NCI-H526 treated with DMSO at 0.1 percent for 48 hours (cell line): ENCODE results near the gene MYO9A.
A peak's percentile ranks its signal among the peaks of the same experiment; 100 is the strongest.

Experiments
- DNase-seq: peaks from one replicate; lab custom pipeline; 2025; lab: John Stamatoyannopoulos, UW

Gene MYO9A

GRCh38 chr15:71957026-71957425, 160.9 kb downstream of the MYO9A start:
- no peak for DNase-seq

GRCh38 chr15:71951134-71951533, 166.8 kb downstream of the MYO9A start:
- no peak for DNase-seq

GRCh38 chr15:71945012-71945411, 172.9 kb downstream of the MYO9A start:
- no peak for DNase-seq

DNA sequence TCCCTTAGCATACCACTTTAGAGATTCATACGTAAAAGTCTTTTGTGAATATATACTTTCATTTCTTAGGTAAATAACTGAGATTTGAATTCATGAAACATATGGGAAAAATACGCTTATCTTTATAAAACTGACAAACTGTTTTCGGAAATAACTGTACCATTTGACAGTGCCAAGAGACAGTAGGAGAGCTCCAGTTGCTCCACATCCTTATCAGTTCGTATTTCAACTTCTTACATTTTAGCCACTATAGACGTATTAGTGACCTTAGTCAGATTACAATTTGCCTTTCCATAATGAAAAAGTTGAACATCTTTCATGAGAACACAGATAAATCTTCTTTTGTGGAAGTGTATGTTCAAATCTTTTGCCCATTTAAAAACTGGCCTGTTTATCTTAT, 174.1 kb downstream of the MYO9A start:
- no peak for DNase-seq

- DNase-seq = peak; percentile 73
Measured at GRCh38 chr15:71939981-71940588, 177.9 kb downstream of the MYO9A start.

DNA sequence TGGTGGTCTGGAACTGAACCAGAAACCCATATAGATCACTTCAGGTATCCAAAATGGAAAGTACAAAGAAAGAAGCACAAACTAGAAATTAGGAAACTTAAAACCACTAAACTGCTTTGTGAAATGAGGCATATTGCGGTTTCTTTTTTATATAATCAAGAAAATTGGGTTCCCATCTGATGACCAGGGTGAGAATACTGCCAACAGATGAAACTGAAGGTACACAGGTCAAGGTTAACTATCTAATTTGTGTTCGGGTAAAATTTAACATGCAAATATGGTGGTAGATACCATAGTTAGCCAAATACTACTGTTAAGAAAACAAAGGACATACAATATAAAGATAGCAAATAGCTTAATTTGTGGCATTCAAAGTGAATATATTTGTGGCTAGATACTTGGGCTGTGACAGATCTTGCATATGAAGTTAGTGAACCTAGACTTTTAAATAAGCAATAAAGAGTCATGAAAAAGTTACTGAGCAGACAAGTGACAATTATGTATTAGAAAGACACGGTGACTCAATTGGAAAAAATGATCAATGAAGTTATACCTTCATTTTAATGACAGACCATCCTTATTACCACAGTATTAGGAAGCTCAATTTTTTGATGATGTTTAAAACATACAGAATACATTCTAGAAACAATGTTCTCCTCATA, 180.2 kb downstream of the MYO9A start:
- peak; percentile 87 for DNase-seq

- no peak for DNase-seq
Measured at GRCh38 chr15:71934446-71934845, 183.5 kb downstream of the MYO9A start.

DNA sequence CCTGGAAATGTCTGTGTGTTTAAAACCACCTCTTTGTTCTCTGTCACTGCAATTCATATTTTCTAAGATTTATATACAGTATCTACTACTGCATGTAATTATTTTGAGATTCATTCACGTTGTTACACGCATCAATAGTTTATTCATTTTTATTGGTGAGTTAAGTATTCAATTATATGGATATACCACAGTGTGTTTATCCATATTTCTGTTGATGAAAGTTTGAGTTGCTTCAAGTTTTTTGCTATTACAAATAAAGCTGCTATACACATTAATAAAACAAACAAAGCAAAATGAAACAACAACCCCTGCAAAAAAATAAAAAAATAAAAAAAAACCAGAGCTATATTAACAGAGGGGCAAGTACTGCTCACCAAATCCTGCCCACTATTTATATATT, 185.3 kb downstream of the MYO9A start:
- DNase-seq = no peak

DNA sequence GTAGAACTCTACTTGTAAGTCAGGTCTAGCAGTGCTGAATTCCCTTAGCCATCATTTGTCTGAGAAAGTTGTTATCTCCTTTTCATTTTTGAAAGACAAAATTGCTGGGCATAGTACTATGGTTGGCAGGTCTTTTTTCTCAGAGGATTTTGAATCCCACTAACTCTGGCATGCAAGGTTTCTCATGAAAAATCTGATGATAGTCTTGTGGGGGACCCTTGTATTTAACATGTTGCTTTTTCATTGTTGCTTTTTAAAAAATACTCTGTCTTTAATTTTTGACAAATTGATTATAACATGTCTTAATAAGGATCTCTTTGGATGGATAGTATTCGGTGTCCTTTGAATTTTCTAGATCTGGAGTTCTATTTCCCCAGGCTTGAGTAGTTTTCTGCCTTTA, 186.7 kb downstream of the MYO9A start:
- no peak for DNase-seq

DNA sequence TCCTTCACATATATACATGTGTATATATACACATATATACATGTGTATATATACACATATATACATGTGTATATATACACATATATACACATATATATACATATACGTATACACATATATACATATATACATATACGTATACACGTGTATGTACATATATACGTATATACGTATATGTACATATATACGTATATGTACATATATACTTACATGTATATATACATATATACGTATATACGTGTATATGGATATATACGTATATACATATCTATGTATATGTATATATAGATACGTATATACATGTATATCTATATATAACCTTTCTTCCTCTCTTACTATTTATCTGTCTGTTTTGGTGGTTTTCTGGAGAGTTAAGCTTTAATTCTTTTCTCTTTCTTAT, 192.8 kb downstream of the MYO9A start:
- no peak for DNase-seq

DNA sequence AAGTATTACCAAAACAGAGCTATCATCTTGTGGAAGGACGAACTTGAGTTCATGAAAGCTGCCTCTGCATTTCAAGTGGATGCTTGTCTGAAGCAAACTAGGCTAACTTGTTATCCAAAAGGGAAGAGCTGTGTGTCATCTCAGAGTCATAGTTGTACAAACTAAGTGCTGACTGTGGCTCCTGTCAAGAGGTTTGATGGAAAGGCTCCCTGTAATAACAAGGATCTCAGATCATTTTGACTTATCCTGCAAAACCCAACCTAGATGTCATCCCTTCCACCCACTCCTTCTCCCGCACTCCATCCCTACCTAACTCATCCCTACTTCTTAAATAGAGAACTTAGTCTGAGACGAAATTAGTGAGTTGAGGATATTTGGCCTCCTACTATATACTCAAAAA, 196.8 kb downstream of the MYO9A start:
- DNase-seq = no peak

GRCh38 chr15:71920573-71920972, 197.4 kb downstream of the MYO9A start:
- no peak for DNase-seq

GRCh38 chr15:71916834-71917233, 201.1 kb downstream of the MYO9A start:
- DNase-seq = no peak

DNA sequence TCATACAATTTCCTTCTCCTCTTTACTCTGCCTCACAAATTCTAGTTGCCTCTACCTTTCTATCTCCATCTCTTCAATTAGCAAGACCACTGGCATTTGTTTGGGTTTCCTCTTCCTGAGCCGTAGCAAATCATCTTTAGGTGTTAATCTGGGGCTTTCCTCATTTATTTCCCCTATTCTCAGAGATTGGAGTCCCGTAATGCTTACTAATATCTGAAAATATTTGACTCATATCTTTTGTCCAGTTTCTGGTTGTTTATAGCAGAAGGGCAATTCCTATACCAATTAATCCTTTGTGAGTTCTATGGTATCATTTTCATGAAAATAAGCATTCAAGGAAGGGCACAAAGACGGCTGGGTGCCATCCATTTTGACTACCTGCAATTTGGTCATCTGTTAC, 203.9 kb downstream of the MYO9A start:
- DNase-seq = no peak

DNA sequence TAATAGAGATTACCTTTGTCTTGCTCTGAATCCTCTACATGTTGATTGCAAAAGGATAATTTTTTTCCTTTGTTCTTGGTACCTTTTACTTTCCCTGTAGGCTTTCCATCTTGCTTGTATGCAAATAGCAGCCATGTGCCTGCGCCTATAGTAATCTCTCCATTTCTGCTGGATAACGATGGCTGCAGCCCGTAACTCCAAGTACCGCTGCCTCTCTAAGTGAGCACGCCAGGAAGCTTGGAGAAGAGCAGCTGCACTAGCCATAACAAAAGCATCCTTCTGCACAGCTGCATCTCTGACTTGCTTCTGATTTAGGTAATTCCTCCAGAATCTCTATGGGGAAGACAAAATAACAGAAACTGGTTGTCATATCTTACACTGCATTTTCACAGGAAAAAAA, 218.3 kb downstream of the MYO9A start:
- DNase-seq = no peak

GRCh38 chr15:71893691-71894090, 224.3 kb downstream of the MYO9A start:
- DNase-seq = no peak

DNA sequence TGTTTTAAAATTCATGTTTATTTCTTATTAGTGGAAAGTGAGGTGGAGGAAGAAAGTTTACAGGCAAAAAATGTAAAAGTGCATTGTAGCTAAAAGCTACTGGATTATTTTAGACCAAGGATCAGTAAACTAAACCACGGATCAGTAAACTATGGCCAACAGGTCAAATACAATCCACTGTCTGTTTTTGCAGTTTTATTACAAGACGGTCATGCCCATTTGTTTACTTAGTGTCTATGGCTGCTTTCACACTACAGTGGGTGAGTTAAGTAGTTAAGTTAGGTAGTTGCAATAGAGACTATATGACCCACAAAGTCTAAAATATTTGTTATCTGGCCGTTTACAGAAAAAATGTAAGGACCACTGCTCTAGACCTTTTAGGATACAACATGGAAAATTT, 225.6 kb downstream of the MYO9A start:
- DNase-seq = peak; percentile 13

DNA sequence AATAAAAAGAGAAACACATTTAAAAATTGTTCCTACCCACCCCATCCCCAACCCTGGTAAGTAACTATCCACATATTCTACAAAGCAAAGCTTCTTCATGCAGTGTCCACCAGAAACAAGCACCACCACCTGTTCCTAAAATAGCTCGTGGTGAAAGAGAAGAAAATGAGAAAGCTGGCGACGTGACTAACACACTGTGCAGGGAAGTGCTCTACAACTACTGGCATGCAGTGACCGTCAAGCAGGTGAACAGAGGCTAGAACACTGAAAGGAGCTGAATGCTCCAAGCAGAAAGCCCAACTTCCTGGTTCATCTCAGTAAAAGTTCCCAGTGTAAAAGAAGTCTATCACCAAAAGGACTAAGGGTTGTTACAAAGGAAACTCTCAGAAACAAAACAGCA, 226.9 kb downstream of the MYO9A start:
- DNase-seq = no peak

GRCh38 chr15:71889947-71890346, 228.0 kb downstream of the MYO9A start:
- no peak for DNase-seq

GRCh38 chr15:71889385-71889784, 228.6 kb downstream of the MYO9A start:
- DNase-seq = no peak

DNA sequence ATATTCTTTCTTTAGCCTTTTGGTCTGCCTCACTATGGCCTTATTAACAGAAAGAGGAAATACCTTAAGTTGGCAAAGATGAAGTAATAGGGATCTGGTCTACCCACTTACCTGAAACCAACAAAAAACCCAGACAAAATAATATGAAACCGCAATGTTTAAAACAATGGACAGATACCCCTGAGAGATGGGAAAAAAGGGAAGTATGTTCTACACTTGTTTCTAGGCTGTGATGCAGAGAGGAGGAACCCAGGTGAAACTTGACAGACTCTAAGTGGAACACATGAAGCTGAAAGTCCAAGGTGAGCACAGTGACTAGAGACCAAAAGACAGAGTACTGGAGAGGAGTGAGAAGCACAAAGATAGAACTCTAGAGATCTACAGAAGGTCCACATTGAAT, 229.2 kb downstream of the MYO9A start:
- no peak for DNase-seq

- no peak for DNase-seq
Measured at GRCh38 chr15:71885390-71885789, 232.6 kb downstream of the MYO9A start.

- DNase-seq = no peak
Measured at GRCh38 chr15:71883447-71883846, 234.5 kb downstream of the MYO9A start.

GRCh38 chr15:71880276-71880675, 237.7 kb downstream of the MYO9A start:
- DNase-seq = no peak
